MCF 10A (cell line): ENCODE data around the gene NARS2. TPM values are rescaled to one million over a fixed set of nuclear protein-coding genes. Genes with fewer than 3 reads are reported as not detected.
"Not testable (repeated sequence)": the region's sequence is repeated elsewhere in the genome, so short reads cannot be mapped to it uniquely, and the experiment has no call there.

Experiments used
- BruUV-seq: library from RNA; stranded (reverse); fragments of 400-500 nt; replicated peaks from 2 replicates; lab custom pipeline; 2021; lab: Mats Ljungman, UMichigan
- CTCF ChIA-PET: fragments of 300-600 bp; sonication (Branson Sonifier 250); formaldehyde crosslinking; extraction: SDS; loops from one replicate; lab custom pipeline; 2021; ENCODE audit warnings: antibody characterized with exemption, inconsistent platforms; lab: Yijun Ruan, JAX
- POLR2A ChIA-PET: fragments of 300-600, 350-650 bp; sonication (Branson Sonifier 250); formaldehyde crosslinking; extraction: SDS; loops from one replicate; lab custom pipeline; 2020; ENCODE audit warnings: antibody characterized with exemption, inconsistent platforms; lab: Yijun Ruan, JAX
- DNase-seq: peaks from one replicate; pipeline ENCODE4 v3.0.0-alpha.2; 2018; ENCODE audit not compliant: unreplicated experiment
- H3K27ac Mint-ChIP-seq: one replicate; pipeline ENCODE4 v1.8.0; 2022; ENCODE audit warnings: mild to moderate bottlenecking, low read depth, mixed read lengths; ENCODE audit not compliant: unreplicated experiment
- H3K27me3 Mint-ChIP-seq: one replicate; pipeline ENCODE4 v1.8.0; 2022; ENCODE audit warnings: mixed read lengths; ENCODE audit not compliant: insufficient read depth, unreplicated experiment
- H3K36me3 Mint-ChIP-seq: one replicate; pipeline ENCODE4 v1.8.0; 2022; ENCODE audit warnings: mild to moderate bottlenecking, moderate library complexity, mixed read lengths; ENCODE audit not compliant: insufficient read depth, unreplicated experiment
- H3K4me1 Mint-ChIP-seq: one replicate; pipeline ENCODE4 v1.8.0; 2022; ENCODE audit warnings: mixed read lengths; ENCODE audit not compliant: insufficient read depth, unreplicated experiment
- H3K4me3 Mint-ChIP-seq: one replicate; pipeline ENCODE4 v1.8.0; 2022; ENCODE audit warnings: mild to moderate bottlenecking, moderate library complexity, mixed read lengths; ENCODE audit not compliant: unreplicated experiment
- H3K9me3 Mint-ChIP-seq: one replicate; pipeline ENCODE4 v1.8.0; 2022; ENCODE audit warnings: mixed read lengths; ENCODE audit not compliant: unreplicated experiment
- intact Hi-C: fragments of 100-400 bp; cut with micrococcal nuclease; formaldehyde crosslinking; loops from 2 replicates; pipeline ENCODE4 v1.14.1; 2022
- total RNA-seq: library from RNA; stranded (reverse); gene quantifications from 2 replicates; pipeline ENCODE4 v1.2.3, GENCODE V29; 2022
- TF ChIP-seq, protein P1 (sequence below): fragments of 200-600 bp; IDR thresholded peaks from one replicate; pipeline ENCODE4 v1.8.0; 2022; ENCODE audit warnings: antibody characterized with exemption, mild to moderate bottlenecking; ENCODE audit not compliant: unreplicated experiment

Gene NARS2
- total RNA-seq, 1 experiment from 2014 or later, result 24.6 TPM

DNA sequence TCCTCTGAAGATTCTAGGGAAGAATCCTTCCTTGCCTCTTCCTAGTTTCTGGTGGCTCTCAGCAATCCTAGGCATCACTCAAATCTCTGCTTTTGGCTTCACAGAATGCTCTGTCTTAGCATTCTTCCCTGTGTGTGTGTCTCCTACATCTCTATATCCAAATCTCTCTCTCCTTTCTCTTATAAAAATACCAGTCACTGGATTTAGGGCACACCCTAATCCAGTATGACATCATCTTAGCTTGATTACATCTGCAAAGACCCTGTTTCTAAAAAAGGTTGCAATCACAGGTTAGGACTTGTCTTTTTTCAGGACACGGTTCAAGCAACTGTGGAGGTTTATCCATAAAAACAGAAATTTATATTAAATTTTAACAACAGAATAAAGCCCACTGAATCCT lies 54.4 kb downstream of the NARS2 start:
- no peaks in the 10 kb centered on the region for H3K9me3 Mint-ChIP-seq
- TF ChIP-seq, protein P1, sequence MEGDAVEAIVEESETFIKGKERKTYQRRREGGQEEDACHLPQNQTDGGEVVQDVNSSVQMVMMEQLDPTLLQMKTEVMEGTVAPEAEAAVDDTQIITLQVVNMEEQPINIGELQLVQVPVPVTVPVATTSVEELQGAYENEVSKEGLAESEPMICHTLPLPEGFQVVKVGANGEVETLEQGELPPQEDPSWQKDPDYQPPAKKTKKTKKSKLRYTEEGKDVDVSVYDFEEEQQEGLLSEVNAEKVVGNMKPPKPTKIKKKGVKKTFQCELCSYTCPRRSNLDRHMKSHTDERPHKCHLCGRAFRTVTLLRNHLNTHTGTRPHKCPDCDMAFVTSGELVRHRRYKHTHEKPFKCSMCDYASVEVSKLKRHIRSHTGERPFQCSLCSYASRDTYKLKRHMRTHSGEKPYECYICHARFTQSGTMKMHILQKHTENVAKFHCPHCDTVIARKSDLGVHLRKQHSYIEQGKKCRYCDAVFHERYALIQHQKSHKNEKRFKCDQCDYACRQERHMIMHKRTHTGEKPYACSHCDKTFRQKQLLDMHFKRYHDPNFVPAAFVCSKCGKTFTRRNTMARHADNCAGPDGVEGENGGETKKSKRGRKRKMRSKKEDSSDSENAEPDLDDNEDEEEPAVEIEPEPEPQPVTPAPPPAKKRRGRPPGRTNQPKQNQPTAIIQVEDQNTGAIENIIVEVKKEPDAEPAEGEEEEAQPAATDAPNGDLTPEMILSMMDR, result no peak
- peaks cover 6% of the 10 kb centered on the region for H3K4me1 Mint-ChIP-seq
- DNase-seq, result no peak
- peaks cover 8% of the 10 kb centered on the region for H3K36me3 Mint-ChIP-seq
- peak overlapping the region; percentile 16 for H3K27ac Mint-ChIP-seq
- BruUV-seq, result no TSS peak
- ChIA-PET POLR2A (no interaction called here), CTCF (no interaction called here)
- no peaks in the 10 kb centered on the region for H3K27me3 Mint-ChIP-seq
- intact Hi-C loops, result no loop called here
- no peak overlapping the region for H3K4me3 Mint-ChIP-seq

GRCh38 chr11:78516281-78516680 lies 58.4 kb downstream of the NARS2 start:
- Mint-ChIP-seq H3K4me3 (no peak overlapping the region), H3K4me1 (peaks cover 6% of the 10 kb centered on the region), H3K9me3 (no peaks in the 10 kb centered on the region), H3K36me3 (peaks cover 12% of the 10 kb centered on the region), H3K27me3 (no peaks in the 10 kb centered on the region), H3K27ac (no peak overlapping the region)
- POLR2A ChIA-PET, result interaction anchor here (0.6 kb wide), 1 partner anchor 467 kb away, joined by 3 read pairs; no protein-coding TSS in a partner anchor
- intact Hi-C loops, result no loop called here
- no TSS peak for BruUV-seq
- DNase-seq, result no peak
- TF ChIP-seq, protein P1, result no peak
- CTCF ChIA-PET, result interaction anchor here (0.7 to 1.1 kb wide), 2 partner anchors 10 to 19 kb away, joined by 3 read pairs; no protein-coding TSS in a partner anchor

DNA sequence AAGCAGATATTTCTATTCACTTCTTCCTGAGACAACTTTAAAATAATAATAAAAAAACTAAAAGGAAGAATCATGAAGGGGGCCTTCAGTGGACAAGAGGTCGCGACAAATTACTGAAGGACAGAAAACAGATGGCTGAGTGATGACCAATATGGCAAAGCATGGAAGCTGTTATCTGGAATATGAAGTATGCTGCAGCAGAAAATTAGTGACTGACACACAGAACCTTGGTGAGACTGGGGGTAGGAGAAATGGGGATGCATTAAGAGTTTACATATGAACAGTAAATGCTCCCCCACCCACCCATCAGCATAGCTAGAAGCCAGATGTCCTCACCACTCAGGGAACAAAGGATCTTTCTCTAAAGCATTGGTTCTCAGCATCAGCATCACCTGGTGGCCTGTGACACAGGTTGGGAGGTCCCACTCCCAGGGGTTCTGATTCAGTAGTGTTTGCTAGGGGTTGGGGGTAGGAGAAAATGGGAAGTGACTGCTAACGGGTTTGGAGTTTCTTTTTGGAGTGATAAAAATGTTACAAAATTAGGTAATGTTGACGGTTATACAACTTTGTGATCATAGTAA lies 59.7 kb downstream of the NARS2 start:
- no TSS peak for BruUV-seq
- TF ChIP-seq, protein P1, result no peak
- intact Hi-C loops, result no loop called here
- CTCF ChIA-PET, result no interaction called here
- H3K36me3 Mint-ChIP-seq, result peaks cover 12% of the 10 kb centered on the region
- no peak overlapping the region for H3K4me3 Mint-ChIP-seq
- H3K9me3 Mint-ChIP-seq, result peaks cover 8% of the 10 kb centered on the region
- POLR2A ChIA-PET, result no interaction called here
- no peak for DNase-seq
- no peak overlapping the region for H3K27ac Mint-ChIP-seq
- H3K4me1 Mint-ChIP-seq, result peaks cover 1% of the 10 kb centered on the region
- H3K27me3 Mint-ChIP-seq, result no peaks in the 10 kb centered on the region

GRCh38 chr11:78513085-78513484 lies 61.6 kb downstream of the NARS2 start:
- POLR2A ChIA-PET, H3K4me1 Mint-ChIP-seq, H3K4me3 Mint-ChIP-seq, H3K36me3 Mint-ChIP-seq, BruUV-seq, DNase-seq, H3K27me3 Mint-ChIP-seq, CTCF ChIA-PET, intact Hi-C loops, H3K27ac Mint-ChIP-seq: not testable (repeated sequence)
- peaks cover 10% of the 10 kb centered on the region for H3K9me3 Mint-ChIP-seq
